K562 (cell line): ENCODE measurements around the gene HSD17B11. TPM values are rescaled to one million over a fixed set of nuclear protein-coding genes. Genes with fewer than 3 reads are reported as not detected.

Experiments
- CCAR2 ChIP-seq: fragments of 200-400 bp; formaldehyde crosslinking; IDR thresholded peaks from 2 replicates; pipeline ENCODE4 v1.6.1; 2017; ENCODE audit warnings: mild to moderate bottlenecking, low read depth, low read length
- CEBPG ChIP-seq, 3 experiments: fragments of 200-800 bp in 1 of 3; sonication (Bioruptor generic) in 1 of 3; sonication (generic) in 1 of 3; formaldehyde crosslinking in 1 of 3; IDR thresholded peaks in 2 of 3; conservative IDR thresholded peaks in 1 of 3; 2 replicates each; pipeline versions ENCODE4 v1.6.1 to v1.8.0; 2016 to 2022; ENCODE audit warnings: missing compliant biosample characterization in 2 of 3, missing genetic modification characterization in 2 of 3, mild to moderate bottlenecking in 1 of 3, missing genetic modification reagents in 1 of 3
- CHD2 ChIP-seq: IDR thresholded peaks from 2 replicates; pipeline ENCODE4 v1.6.1; 2011; ENCODE audit warnings: low read depth, low read length
- CHD4 ChIP-seq: fragments of 200-600 bp; sonication (generic); IDR thresholded peaks from 3 replicates; pipeline ENCODE4 v1.6.1; 2012; ENCODE audit warnings: low read depth, mild to moderate bottlenecking, mixed read lengths, low read length, inconsistent platforms; ENCODE audit not compliant: insufficient read depth, insufficient replicate concordance, poor library complexity, severe bottlenecking
- E2F3 ChIP-seq: fragments of 250-450 bp; sonication (Bioruptor Pico); IDR thresholded peaks from 2 replicates; pipeline ENCODE4 v1.4.0; 2020; ENCODE audit warnings: mild to moderate bottlenecking
- EHMT2 ChIP-seq: fragments of 450-650 bp; IDR thresholded peaks from 2 replicates; pipeline ENCODE4 v1.6.1; 2018; ENCODE audit warnings: antibody characterized with exemption
- GATAD2B ChIP-seq: fragments of 450-650 bp; IDR thresholded peaks from 2 replicates; pipeline ENCODE4 v1.6.1; 2017; ENCODE audit warnings: mild to moderate bottlenecking, borderline replicate concordance
- HNRNPLL ChIP-seq: fragments of 200-400 bp; formaldehyde crosslinking; IDR thresholded peaks from 2 replicates; pipeline ENCODE4 v1.6.1; 2017; ENCODE audit warnings: low read length, low read depth, mild to moderate bottlenecking; ENCODE audit not compliant: poor library complexity, severe bottlenecking
- HOMEZ ChIP-seq: fragments of 250-450 bp; sonication (Bioruptor Pico); IDR thresholded peaks from 2 replicates; pipeline ENCODE4 v1.4.0; 2020; ENCODE audit warnings: mild to moderate bottlenecking, moderate library complexity
- IRF9 ChIP-seq: fragments of 450-650 bp; IDR thresholded peaks from 2 replicates; pipeline ENCODE4 v1.6.1; 2016; ENCODE audit warnings: missing biosample characterization, missing genetic modification characterization
- MAX ChIP-seq: sonication (generic); formaldehyde crosslinking; IDR thresholded peaks from 2 replicates; pipeline ENCODE4 v1.9.0; 2022; ENCODE audit warnings: mild to moderate bottlenecking, missing genetic modification reagents
- MTA3 ChIP-seq: fragments of 450-650 bp; formaldehyde crosslinking; IDR thresholded peaks from 2 replicates; pipeline ENCODE4 v1.6.1; 2017; ENCODE audit warnings: mild to moderate bottlenecking, borderline replicate concordance
- NBN ChIP-seq: fragments of 450-650 bp; IDR thresholded peaks from 2 replicates; pipeline ENCODE4 v1.6.1; 2016; ENCODE audit warnings: low read depth, mild to moderate bottlenecking
- NR4A1 ChIP-seq, 2 experiments: fragments of 250-450 bp in 1 of 2; fragments of 450-650 bp in 1 of 2; sonication (Bioruptor Pico) in 1 of 2; IDR thresholded peaks; 2 replicates each; pipeline versions ENCODE4 v1.4.0 to v1.6.1; 2016 to 2020; ENCODE audit warnings: mild to moderate bottlenecking in 2 of 2, missing compliant biosample characterization in 1 of 2, missing genetic modification characterization in 1 of 2, moderate library complexity in 1 of 2
- PHF8 ChIP-seq: fragments of 200-600 bp; sonication (generic); IDR thresholded peaks from 2 replicates; pipeline ENCODE4 v1.6.1; 2012; ENCODE audit warnings: mixed run types, mild to moderate bottlenecking, inconsistent platforms, low read length, moderate library complexity, borderline replicate concordance
- SMAD1 ChIP-seq: fragments of 150-350 bp; IDR thresholded peaks from 2 replicates; pipeline ENCODE4 v1.6.1; 2014; ENCODE audit warnings: low read length, low read depth; ENCODE audit not compliant: partially characterized antibody
- SP1 ChIP-seq: sonication (generic); formaldehyde crosslinking; IDR thresholded peaks from 2 replicates; pipeline ENCODE4 v1.8.1; 2022; ENCODE audit warnings: mild to moderate bottlenecking, missing genetic modification reagents
- STAG1 ChIP-seq: sonication (generic); formaldehyde crosslinking; IDR thresholded peaks from 2 replicates; pipeline ENCODE4 v1.5.0; 2020; ENCODE audit warnings: missing genetic modification reagents, borderline replicate concordance
- TAF15 ChIP-seq: fragments of 200-400 bp; formaldehyde crosslinking; IDR thresholded peaks from 2 replicates; pipeline ENCODE4 v1.6.1; 2017; ENCODE audit warnings: mild to moderate bottlenecking, low read depth, low read length, moderate library complexity
- TBL1XR1 ChIP-seq, 2 experiments: IDR thresholded peaks; 2 replicates each; pipeline ENCODE4 v1.6.1; 2012; ENCODE audit warnings: improper control_type of control experiment in 2 of 2, low read length in 2 of 2, mild to moderate bottlenecking in 1 of 2
- TCF3 ChIP-seq: sonication (generic); formaldehyde crosslinking; IDR thresholded peaks from 2 replicates; pipeline ENCODE4 v1.4.0; 2020; ENCODE audit warnings: mild to moderate bottlenecking, missing genetic modification reagents
- YY1 ChIP-seq, 3 experiments: IDR thresholded peaks; 2 replicates each; pipeline ENCODE4 v1.6.1; 2011; ENCODE audit warnings: low read length in 2 of 3, mild to moderate bottlenecking in 2 of 3, moderate library complexity in 2 of 3, borderline replicate concordance in 1 of 3, control low read depth in 1 of 3, low read depth in 1 of 3; ENCODE audit not compliant: insufficient read depth in 3 of 3, insufficient replicate concordance in 2 of 3, control insufficient read depth in 1 of 3, insufficient read length in 1 of 3; ENCODE audit errors: extremely low read depth in 1 of 3
- polyA plus RNA-seq, 8 experiments: library from polyadenylated mRNA; depleted of rRNA in 4 of 8; stranded (reverse) in 5 of 8; unstranded in 3 of 8; fragments of >200 nt; fragmentation: Nextera tagmentation in 2 of 8; fragmentation: Illumina TruSeq in 1 of 8; extraction: Ambion mirVana in 2 of 8; extraction: Trizol in 1 of 8; gene quantifications; 2 replicates each; pipeline versions ENCODE4 v1.2.1 to v1.2.3, GENCODE V29; 2011 to 2014; ENCODE audit warnings: inconsistent platforms in 1 of 8, missing spikeins in 1 of 8
- total RNA-seq, 7 experiments: library from RNA; depleted of rRNA in 6 of 7; stranded (reverse); fragments of >200 nt in 6 of 7; fragmentation: Illumina TruSeq in 2 of 7; extraction: Trizol in 2 of 7; gene quantifications; 2 replicates each; pipeline versions ENCODE4 v1.2.1 to v1.2.3, GENCODE V29; 2011 to 2021; ENCODE audit warnings: low replicate concordance in 1 of 7

Gene HSD17B11
- total and polyA plus RNA-seq, 9 of the 15 experiments (the other 6 are each of a cell fraction or from before 2014, with no cell fraction given): 26.0 to 108 (median 81.0) TPM

GRCh38 chr4:87390891-87391575 is at the start of gene HSD17B11 (continued):
- TF ChIP-seq CEBPG (CRISPR knock-in tag; IDR thresholded peaks at IDR 0.05) (peak; percentile 97), CEBPG (tag; conservative IDR thresholded peaks at IDR 0.05 in 1 of 2, IDR thresholded peaks at IDR 0.05 in 1 of 2) (peak; percentile 93 to 97), MAX (CRISPR knock-in tag) (peak; percentile 72), STAG1 (no peak), TBL1XR1 (IDR thresholded peaks at IDR 0.05; ENCODE audit: low read length in 2 of 2) (peak in 1 of 2 experiments; percentile 37; a peak in 1 of 4 replicates), YY1 (IDR thresholded peaks at IDR 0.05; ENCODE audit: borderline replicate concordance in 1 of 3, control insufficient read depth in 1 of 3, extremely low read depth in 1 of 3, insufficient read depth in 3 of 3, insufficient read length in 1 of 3, insufficient replicate concordance in 2 of 3, low read depth in 1 of 3, low read length in 2 of 3) (peak in 2 of 3 experiments; percentile 21 to 43), IRF9 (tag) (peak; percentile 77; the same call in 1 of the 2 replicates), PHF8 (peak; percentile 73), CCAR2 (no peak), CHD2 (no peak), GATAD2B (peak; percentile 33; the same call in 1 of the 2 replicates), CHD4 (no peak), NR4A1 (CRISPR knock-in tag; IDR thresholded peaks at IDR 0.05) (no peak), NR4A1 (tag; IDR thresholded peaks at IDR 0.05) (no peak), SP1 (CRISPR knock-in tag) (peak; percentile 39; the same call in 1 of the 2 replicates), TCF3 (peak; percentile 65), TAF15 (no peak), SMAD1 (peak; percentile 30), EHMT2 (no peak), E2F3 (CRISPR knock-in tag) (no peak), MTA3 (peak; percentile 85; the same call in 1 of the 2 replicates), HOMEZ (CRISPR knock-in tag) (no peak), NBN (peak; percentile 85), HNRNPLL (peak; percentile 88)
